PC-3 (cell line): ENCODE data around the gene IDS. TPM values are rescaled to one million over a fixed set of nuclear protein-coding genes. Genes with fewer than 3 reads are reported as not detected.

Source experiments
- ATAC-seq: fragments of 200-7000 bp; cut with Tn5 transposase; 2 replicates; pipeline ENCODE4 v1.9.1; 2020; ENCODE audit warnings: mild to moderate bottlenecking, moderate library complexity
- BruUV-seq: library from RNA; stranded (reverse); fragments of 400-500 nt; replicated peaks from 2 replicates; lab custom pipeline; 2021; lab: Mats Ljungman, UMichigan
- CTCF ChIA-PET: fragments of 300-600 bp; sonication (Branson Sonifier 250); formaldehyde crosslinking; loops from one replicate; lab custom pipeline; 2022; ENCODE audit warnings: antibody characterized with exemption; lab: Charles Lee
- POLR2A ChIA-PET: fragments of 300-600 bp; sonication (Branson Sonifier 250); formaldehyde crosslinking; loops from one replicate; lab custom pipeline; 2022; ENCODE audit warnings: antibody characterized with exemption; ENCODE audit not compliant: unreplicated experiment; lab: Charles Lee
- DNase-seq: peaks from one replicate; pipeline ENCODE4 v3.0.0-alpha.2; 2015
- H2AFZ ChIP-seq: fragments of 300-600 bp; sonication (generic); 2 replicates; pipeline ENCODE4 v1.6.0; 2016; ENCODE audit warnings: antibody characterized with exemption, low read length
- H3F3A ChIP-seq: fragments of 300-600 bp; sonication (generic); one replicate; pipeline ENCODE4 v1.6.0; 2017; ENCODE audit warnings: antibody characterized with exemption, low read length, control low read depth, mild to moderate bottlenecking; ENCODE audit not compliant: unreplicated experiment
- H3K27ac ChIP-seq: fragments of 300-600 bp; sonication (generic); 2 replicates; pipeline ENCODE4 v1.5.1; 2016; ENCODE audit warnings: mild to moderate bottlenecking, low read length
- H3K27me3 ChIP-seq: fragments of 300-600 bp; sonication (generic); 2 replicates; pipeline ENCODE4 v1.6.1; 2016; ENCODE audit warnings: low read length, mixed read lengths
- H3K36me3 ChIP-seq: fragments of 300-600 bp; sonication (generic); 2 replicates; pipeline ENCODE4 v1.6.1; 2016; ENCODE audit warnings: low read depth, mixed run types, low read length, mixed read lengths
- H3K4me1 ChIP-seq: fragments of 300-600 bp; sonication (generic); 2 replicates; pipeline ENCODE4 v1.5.1; 2016; ENCODE audit warnings: low read length; ENCODE audit not compliant: insufficient read depth
- H3K4me2 ChIP-seq: fragments of 300-600 bp; sonication (generic); 2 replicates; pipeline ENCODE4 v1.6.0; 2016; ENCODE audit warnings: low read length
- H3K4me3 ChIP-seq: fragments of 300-600 bp; sonication (generic); 2 replicates; pipeline ENCODE4 v1.5.1; 2016; ENCODE audit warnings: mild to moderate bottlenecking, low read length, mixed read lengths
- H3K79me2 ChIP-seq: fragments of 300-600 bp; sonication (generic); 2 replicates; pipeline ENCODE4 v1.6.1; 2017; ENCODE audit warnings: low read length, mixed read lengths
- H3K9ac ChIP-seq: fragments of 300-600 bp; sonication (generic); 2 replicates; pipeline ENCODE4 v1.6.0; 2016; ENCODE audit warnings: mild to moderate bottlenecking, low read length
- H3K9me2 ChIP-seq: fragments of 300-600 bp; sonication (generic); replicated peaks from 2 replicates; pipeline ENCODE4 v1.6.1; 2016; ENCODE audit warnings: mixed run types, low read length, mixed read lengths
- H3K9me3 ChIP-seq: fragments of 300-600 bp; sonication (generic); 2 replicates; pipeline ENCODE4 v1.6.1; 2016; ENCODE audit warnings: low read length, mixed read lengths
- H4K20me1 ChIP-seq: fragments of 300-600 bp; sonication (generic); 2 replicates; pipeline ENCODE4 v1.6.1; 2016; ENCODE audit warnings: low read length, mixed read lengths
- CTCF ChIP-seq: fragments of 300-600 bp; sonication (generic); conservative IDR thresholded peaks from 2 replicates; pipeline ENCODE4 v1.5.1; 2017; ENCODE audit warnings: antibody characterized with exemption, low read depth, mild to moderate bottlenecking, low read length
- EZH2 ChIP-seq: fragments of 300-600 bp; sonication (generic); IDR thresholded peaks from one replicate; pipeline ENCODE4 v1.6.1; 2017; ENCODE audit warnings: antibody characterized with exemption, mild to moderate bottlenecking, low read length; ENCODE audit not compliant: unreplicated experiment
- EZH2phosphoT487 ChIP-seq: fragments of 300-600 bp; sonication (generic); IDR thresholded peaks from 2 replicates; pipeline ENCODE4 v1.6.1; 2018; ENCODE audit warnings: mild to moderate bottlenecking, antibody characterized with exemption, low read length, borderline replicate concordance
- intact Hi-C: fragments of 100-400 bp; cut with micrococcal nuclease; formaldehyde crosslinking; loops from 2 replicates; pipeline ENCODE4 v1.9.0; 2023
- total RNA-seq: library from RNA; depleted of rRNA; stranded (reverse); fragments of >200 nt; gene quantifications from 2 replicates; pipeline ENCODE4 v1.2.3, GENCODE V29; 2014

IDS gene
- total RNA-seq, 1 experiment from 2014 or later: 72.9 TPM

GRCh38 chrX:149487292-149487691, 17.8 kb downstream of the IDS start:
- Histone ChIP-seq H3K9me3 (no peaks in the 10 kb centered on the region), H3K4me3 (no peak overlapping the region), H4K20me1 (no peaks in the 10 kb centered on the region), H3K36me3 (peaks cover 39% of the 10 kb centered on the region), H3K27ac (no peak overlapping the region), H2AFZ (no peak overlapping the region), H3K4me2 (no peak overlapping the region), H3K4me1 (peaks cover 6% of the 10 kb centered on the region; the same call in 1 of the 2 replicates), H3K9me2 (no peaks in the 10 kb centered on the region), H3F3A (no peaks in the 10 kb centered on the region), H3K9ac (no peak overlapping the region), H3K79me2 (no peaks in the 10 kb centered on the region), H3K27me3 (no peaks in the 10 kb centered on the region)
- DNase-seq: peak; percentile 48
- ATAC-seq: peak; percentile 54; the same call in 1 of the 2 replicates
- intact Hi-C loops: no loop called here
- TF ChIP-seq EZH2 (no peak), CTCF (peak; percentile 46)
- BruUV-seq: no TSS peak
- CTCF ChIA-PET: interaction anchor here (0.9 kb wide), 1 partner anchor 52 kb away, joined by 4 read pairs; no protein-coding TSS in a partner anchor
- POLR2A ChIA-PET: no interaction called here

- intact Hi-C loops: no loop called here
- BruUV-seq: no TSS peak
- CTCF ChIA-PET: no interaction called here
Measured at GRCh38 chrX:149476513-149476912, 28.6 kb downstream of the IDS start.

GRCh38 chrX:149473966-149474365, 31.1 kb downstream of the IDS start:
- Histone ChIP-seq H3K9me3 (no peaks in the 10 kb centered on the region), H3K4me2 (no peak overlapping the region), H3K4me1 (no peaks in the 10 kb centered on the region), H3K27ac (no peak overlapping the region), H3K4me3 (no peak overlapping the region), H3F3A (no peaks in the 10 kb centered on the region), H4K20me1 (no peaks in the 10 kb centered on the region), H3K9ac (no peak overlapping the region), H3K9me2 (no peaks in the 10 kb centered on the region), H3K79me2 (no peaks in the 10 kb centered on the region), H3K27me3 (no peaks in the 10 kb centered on the region), H2AFZ (no peak overlapping the region), H3K36me3 (no peaks in the 10 kb centered on the region)
- ChIA-PET CTCF (no interaction called here), POLR2A (no interaction called here)
- TF ChIP-seq EZH2phosphoT487 (no peak), CTCF (no peak), EZH2 (no peak)
- ATAC-seq: no peak
- intact Hi-C loops: no loop called here
- DNase-seq: no peak
- BruUV-seq: no TSS peak

More at GRCh38 chrX:149476513-149476912, 28.6 kb downstream of the IDS start:
- Histone ChIP-seq H3K79me2 (no peaks in the 10 kb centered on the region), H3F3A (no peaks in the 10 kb centered on the region), H3K9me2 (no peaks in the 10 kb centered on the region), H3K4me3 (no peak overlapping the region), H3K27me3 (no peaks in the 10 kb centered on the region), H4K20me1 (no peaks in the 10 kb centered on the region), H2AFZ (no peak overlapping the region), H3K4me1 (no peaks in the 10 kb centered on the region), H3K9ac (no peak overlapping the region), H3K4me2 (no peak overlapping the region), H3K9me3 (no peaks in the 10 kb centered on the region), H3K36me3 (peaks cover 2% of the 10 kb centered on the region; the same call in 1 of the 2 replicates), H3K27ac (no peak overlapping the region)
- ATAC-seq (no peak), DNase-seq (no peak)
- POLR2A ChIA-PET: no interaction called here
- TF ChIP-seq CTCF: no peak
- no peak for TF ChIP-seq EZH2
- no peak for TF ChIP-seq EZH2phosphoT487
